ENCODE measurements around the gene COG2.
"Not testable (repeated sequence)": the region's sequence is repeated elsewhere in the genome, so short reads cannot be mapped to it uniquely, and the experiment has no call there.

COG2 gene

GRCh38 chr1:230721849-230722522 is 79.7 kb downstream of the COG2 start:
- DNase-seq, result not testable (repeated sequence)

GRCh38 chr1:230725256-230726012 is 83.2 kb downstream of the COG2 start:
- DNase-seq, result no peak

GRCh38 chr1:230728710-230729392 is 86.6 kb downstream of the COG2 start:
- peak; percentile 16 for DNase-seq

GRCh38 chr1:230730977-230731376 is 88.7 kb downstream of the COG2 start:
- DNase-seq, result no peak

- DNase-seq, result no peak
Measured at GRCh38 chr1:230735447-230735846, 93.2 kb downstream of the COG2 start.

- DNase-seq, result no peak
Measured at GRCh38 chr1:230737622-230738262, 95.5 kb downstream of the COG2 start.

- no peak for DNase-seq
Measured at GRCh38 chr1:230739564-230740290, 97.4 kb downstream of the COG2 start.

Measured in fibroblast of skin of right biceps (primary cell).